Skin of body (tissue), 2 donors: ENCODE measurements around the gene ME3. TPM values are rescaled to one million over a fixed set of nuclear protein-coding genes. Genes with fewer than 3 reads are reported as not detected.

Experiments
- DNase-seq: peaks from one replicate; lab custom pipeline; 2025; lab: John Stamatoyannopoulos, UW
- total RNA-seq: library from RNA; depleted of rRNA; stranded (reverse); fragments of >200 nt; gene quantifications from one replicate; pipeline ENCODE4 v1.2.3, GENCODE V29; 2014

ME3 gene
- total RNA-seq, 1 donor from 2014 or later: 17.8 TPM

DNA sequence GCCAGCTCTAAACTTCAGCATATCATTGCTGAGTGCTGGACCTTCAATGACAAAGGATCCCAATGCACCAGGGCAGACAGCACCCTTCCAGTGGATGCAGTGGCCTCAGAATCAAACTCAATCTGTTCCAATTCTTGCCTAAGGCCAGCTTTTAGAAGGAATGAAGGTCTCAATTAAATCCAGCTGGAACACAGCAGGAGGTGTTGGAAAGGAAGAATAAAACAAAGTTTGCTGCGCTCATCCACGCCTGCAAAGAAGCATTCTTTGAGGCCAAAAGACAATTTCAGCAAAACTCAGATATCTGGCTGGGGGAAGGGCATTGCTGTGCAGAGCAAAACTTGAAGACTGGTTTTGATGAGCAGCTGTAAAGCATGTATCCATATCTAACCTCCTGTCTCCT is 177.1 kb downstream of the ME3 start:
- no peak for DNase-seq

DNA sequence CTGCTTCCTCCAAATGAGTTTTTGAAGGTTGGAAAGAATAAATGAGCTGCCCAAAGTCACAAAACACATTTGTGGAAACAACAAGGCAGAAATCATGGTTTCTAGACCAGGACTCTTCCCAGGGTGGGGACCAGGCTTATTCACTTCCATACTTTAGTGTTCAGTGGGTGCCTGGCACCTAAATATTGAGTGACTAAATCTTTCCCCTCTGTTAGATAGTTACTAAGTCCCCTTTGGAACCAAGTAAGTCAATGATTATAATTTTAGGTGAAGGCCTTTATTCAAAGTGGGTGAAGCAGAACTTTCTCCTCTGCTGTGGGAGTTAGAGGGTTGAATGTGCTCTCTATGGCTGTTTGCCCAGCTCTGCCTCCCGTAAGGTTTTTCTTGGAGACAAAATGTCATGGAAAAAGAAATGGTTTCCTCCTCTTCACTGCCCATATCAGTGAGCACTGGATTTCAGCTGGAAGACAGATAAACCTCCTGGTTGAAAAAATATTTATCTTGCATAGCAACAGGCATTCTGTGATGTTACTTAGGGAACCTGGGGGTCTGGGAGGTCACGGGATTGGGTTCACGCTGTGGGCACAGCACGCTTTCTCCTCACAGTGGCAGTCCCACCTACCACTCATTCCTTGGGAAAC is 179.9 kb downstream of the ME3 start:
- DNase-seq: no peak

DNA sequence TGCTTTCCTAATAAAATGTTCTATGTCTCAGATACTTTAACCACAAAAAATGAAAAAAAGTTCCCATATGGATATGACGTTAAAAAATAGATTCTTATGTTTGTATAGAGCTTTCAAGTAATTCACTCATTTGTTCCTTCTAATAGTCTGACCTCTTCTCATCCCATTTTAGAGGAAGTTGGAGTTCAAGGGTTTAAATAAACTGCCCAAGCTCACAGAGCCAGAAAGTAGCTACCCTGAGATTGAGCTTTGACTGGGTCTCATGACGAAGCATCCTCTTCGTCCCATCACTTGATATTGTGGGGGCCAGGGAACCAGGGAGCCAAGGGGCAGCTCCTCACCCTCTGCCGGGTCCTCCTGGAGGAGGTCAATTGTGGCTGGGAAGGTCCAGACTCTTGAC is 181.4 kb downstream of the ME3 start:
- no peak for DNase-seq

- DNase-seq: peak; percentile 58
Observed at GRCh38 chr11:86490582-86490981, 181.8 kb downstream of the ME3 start.

GRCh38 chr11:86489442-86489841 is 183.0 kb downstream of the ME3 start:
- DNase-seq: no peak

- DNase-seq: no peak
Observed at GRCh38 chr11:86488553-86488952, 183.9 kb downstream of the ME3 start.

DNA sequence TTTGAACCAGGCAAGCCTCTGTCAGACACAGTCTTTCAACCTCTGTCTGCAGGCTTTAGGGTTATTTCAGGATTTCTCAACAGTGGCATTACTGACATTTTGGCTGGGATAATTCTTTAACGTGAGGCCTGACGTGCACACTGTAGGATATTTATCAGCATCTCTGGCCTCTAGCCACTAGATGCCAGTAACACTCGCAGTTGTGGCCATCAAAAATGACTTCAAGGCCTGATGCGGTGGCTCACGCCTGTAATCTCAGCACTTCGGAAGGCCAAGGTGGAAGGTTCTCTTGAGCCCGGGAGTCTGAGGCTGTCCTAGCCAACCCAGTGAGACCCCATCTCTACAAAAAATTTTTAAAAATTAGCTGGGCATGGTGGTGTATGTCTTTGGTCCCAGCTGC is 184.7 kb downstream of the ME3 start:
- no peak for DNase-seq

DNA sequence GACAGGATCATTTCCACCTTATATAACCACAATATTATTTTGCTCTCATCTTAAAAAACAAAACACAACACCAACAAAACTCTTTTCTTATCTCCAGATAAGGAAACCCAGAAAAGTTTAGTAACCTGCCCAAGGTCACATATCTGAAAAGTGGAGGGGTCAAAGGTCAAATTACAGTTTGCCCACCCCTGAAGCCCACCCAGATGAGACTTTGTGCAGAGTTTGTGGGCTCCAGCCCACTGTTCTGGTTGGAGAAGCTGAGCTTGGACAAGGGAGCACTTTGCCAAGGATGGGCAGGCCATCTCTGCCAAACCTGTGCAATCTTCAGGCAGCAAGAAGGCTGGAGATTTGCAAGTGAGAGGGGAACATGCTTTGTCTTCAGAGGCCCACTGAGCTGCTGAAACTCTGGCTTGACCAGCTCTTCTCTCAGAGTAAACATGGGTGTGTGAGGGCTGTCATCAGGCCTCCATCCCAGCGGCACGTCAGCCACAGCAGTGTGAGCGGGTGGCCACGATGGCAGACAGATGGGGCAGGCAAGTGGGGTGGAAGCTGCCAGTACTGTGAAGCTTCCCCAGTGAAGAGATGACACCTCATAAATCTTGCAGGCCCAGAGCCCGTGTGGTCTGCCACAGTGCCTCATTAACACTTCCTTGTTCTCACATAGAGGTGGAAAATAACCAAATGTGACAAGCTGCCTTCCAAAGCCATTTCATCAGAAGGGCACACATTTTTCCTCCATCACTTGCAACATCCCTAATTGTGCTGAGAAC is 186.0 kb downstream of the ME3 start:
- DNase-seq: peak; percentile 64

DNA sequence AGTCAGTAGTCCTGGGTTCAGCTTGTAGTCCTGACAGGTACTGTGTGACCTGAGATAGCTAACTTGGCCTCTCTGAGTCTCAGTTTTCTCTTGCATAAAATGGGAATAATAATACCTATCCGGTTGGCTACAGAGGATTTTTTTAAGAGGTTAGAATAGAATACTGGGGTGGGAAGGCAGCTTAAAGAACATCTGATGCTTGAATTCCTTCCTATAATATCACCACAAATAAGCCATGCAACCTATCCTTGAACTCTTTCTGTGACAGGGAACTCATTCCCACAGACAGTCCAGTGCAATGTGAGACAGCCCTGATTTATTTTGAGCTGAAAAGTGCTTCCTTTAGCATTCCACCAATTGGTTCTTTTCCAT is 187.6 kb downstream of the ME3 start:
- no peak for DNase-seq

DNA sequence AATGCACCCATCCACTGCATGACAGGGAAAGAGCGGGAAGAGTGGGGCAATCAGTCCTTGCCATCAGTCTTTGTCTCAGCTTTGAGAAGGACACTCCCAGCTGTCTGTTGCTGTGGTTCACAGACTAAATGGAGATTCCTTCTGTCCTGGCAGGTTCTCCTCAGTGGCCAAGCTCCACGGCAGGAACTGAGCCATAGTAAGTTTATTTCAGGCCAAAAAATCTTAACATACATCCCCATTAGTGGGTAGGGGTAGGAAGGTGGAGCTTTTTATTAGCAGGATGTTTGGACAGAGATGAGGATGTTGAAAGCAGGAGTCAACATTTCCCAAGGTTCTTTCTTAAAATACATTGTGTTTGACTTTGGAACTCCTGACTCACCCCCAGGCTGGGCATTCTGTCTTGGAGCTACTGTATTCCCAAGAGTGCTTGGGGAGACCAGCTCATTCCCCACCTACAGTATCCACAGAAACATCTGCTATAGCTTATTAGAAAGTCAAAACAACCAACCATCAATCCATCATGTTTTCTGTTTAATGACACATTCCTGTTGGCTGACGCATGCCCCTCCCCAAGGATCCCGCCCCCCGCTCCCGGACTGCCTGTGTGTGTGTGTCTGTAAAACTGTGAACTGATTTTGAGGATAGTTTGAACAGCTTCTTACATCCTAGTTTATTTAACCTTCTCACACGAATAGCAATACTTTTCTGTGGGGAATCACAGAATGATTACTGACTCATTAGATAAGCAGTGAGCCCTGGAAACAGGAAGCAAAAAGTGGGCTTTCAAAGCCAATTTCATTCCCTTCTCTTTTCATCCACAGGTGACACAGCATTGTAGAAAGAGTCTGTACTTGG is 188.2 kb downstream of the ME3 start:
- peak; percentile 87 for DNase-seq

DNA sequence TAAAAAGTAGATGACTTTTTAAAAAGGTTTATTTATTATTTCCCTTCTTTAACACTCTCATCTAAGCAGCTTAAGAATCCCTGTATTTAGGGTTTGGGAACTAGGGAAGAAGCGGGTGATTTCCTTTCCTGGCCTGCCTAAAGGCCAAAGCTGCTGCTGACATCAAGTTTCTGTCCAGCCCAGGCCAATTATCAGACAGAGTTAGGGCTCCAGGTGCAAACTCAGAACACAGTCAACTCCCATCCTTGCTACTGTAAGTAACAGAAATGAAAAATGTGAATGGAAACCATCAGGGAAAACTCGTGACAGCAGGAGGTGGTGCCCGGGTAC is 188.8 kb downstream of the ME3 start:
- no peak for DNase-seq

DNA sequence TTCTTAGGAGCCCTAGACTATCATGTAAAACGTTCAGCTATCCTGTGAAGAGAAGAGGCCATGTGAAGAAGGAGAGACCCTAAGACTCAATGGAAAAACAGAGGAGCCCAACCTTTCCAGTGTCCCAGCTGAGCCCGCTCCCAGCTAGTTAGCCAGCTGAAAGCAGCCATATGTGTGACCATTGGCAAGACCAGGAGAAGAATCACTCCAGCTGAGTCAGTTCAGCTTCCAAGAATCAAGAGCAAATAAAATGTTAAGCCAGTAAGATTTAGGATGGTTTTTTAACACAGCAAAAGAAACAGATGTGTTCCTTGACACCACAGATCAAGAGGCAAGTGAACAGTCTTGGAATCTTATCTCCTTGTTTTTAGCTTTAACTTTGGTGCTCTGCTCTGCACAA is 189.7 kb downstream of the ME3 start:
- DNase-seq: no peak

GRCh38 chr11:86481399-86481798 is 191.0 kb downstream of the ME3 start:
- no peak for DNase-seq

DNA sequence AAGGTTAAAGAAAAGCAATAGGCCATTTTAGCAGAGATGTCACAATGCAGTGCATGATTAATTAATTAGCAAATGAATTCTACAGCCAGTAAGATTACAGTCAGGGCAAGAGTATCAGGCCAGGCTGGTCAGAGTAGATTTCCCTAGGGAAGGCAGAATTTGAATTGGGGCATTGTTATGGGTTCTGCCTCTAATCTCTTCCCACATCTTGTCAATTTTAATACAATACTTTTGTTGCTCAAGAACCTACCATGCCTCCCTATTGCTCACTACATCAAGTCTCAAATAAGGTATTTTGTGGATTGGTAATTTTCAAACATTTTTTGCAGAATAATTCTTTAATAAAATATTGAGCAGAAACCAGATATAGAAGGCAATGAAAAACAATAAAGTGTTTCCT is 194.1 kb downstream of the ME3 start:
- DNase-seq: no peak

DNA sequence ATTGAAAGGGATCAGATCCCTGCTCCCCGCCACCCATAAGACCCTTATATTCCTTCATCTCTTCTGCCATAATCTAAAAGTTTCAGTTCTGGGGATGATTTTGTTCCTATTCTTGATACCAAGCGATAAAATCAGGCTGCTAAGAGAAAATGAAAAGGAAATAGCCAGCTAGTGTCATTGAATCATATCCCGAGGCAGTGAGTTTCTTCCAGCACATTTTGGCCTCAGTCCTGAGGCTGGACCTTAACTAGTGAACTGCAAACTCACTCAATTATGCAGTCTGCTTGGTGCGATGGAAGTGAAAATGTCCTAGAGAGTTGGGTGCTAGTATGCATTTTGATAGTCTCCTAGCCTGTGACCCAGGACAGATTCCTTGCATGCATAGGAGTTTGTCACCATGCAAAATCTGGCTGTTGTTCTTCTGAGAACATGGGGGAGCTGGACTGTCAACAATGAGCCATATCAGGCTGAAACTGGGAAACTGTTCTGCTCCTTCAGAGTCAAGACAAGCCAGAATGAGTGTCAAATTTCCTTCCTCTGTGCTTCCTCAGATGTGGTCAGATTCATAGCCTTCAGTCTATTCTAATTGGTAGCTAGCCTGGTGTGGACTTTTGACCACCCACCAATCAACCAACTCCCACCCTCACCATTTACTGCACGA is 194.8 kb downstream of the ME3 start:
- no peak for DNase-seq

GRCh38 chr11:86476109-86476861 is 196.1 kb downstream of the ME3 start:
- no peak for DNase-seq

DNA sequence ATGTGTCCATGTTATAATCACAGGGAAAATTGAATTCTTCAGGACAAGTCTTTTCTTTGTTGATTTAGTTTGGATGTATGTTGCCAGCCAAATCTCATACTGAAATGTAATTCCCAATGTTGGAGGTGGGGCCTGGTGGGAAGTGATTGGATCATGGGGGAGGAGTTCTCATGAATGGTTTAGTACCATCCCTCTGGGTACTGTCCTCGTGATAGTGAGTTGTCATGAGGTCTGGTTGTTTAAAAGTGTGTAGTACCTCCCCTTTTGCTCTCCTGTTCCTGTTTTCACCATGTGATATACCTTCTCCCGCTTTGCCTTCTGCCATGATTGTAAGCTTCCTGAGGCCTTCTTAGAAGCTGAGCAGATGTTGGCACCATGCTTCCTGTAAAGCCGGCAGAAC is 197.4 kb downstream of the ME3 start:
- no peak for DNase-seq

DNA sequence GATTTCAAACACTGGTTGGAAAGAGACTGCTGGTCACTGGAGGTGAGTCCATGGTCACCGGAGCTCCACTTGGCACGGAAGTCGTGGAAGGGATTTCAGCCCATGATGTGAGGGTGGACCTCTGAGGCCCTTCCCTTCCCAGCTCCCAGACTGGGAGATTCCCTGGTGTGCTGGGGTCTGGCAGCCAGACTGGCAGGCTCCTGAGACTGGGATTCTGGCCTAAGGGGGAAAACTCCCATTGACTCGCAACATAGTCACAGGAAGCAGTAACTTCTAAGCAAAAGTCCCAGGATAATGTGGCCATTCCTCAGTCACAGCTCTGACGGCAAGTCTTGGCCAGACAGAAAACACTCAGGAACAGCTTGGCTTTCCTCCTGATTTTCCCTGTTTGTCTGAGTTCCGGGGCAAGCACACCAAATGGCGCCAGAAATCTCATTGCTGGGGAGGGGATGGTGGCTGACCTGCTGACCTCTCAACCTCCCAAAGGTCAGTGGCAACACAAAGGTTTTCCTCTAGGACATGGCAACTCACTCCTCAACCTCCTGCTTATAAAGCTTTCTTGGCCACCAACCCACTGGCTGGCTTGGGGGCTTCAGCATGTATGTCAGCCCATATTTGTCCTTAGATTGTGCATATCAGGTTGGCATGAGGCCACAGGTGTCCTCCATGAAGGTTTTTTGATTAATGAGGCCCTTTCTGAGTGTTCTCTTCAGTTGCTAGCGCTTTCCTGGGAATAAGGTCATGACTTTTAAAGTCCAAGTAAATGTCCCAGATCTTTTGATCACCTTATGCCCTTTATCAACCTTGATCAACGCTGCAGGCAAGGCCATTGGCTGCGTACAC is 198.2 kb downstream of the ME3 start:
- no peak for DNase-seq

DNA sequence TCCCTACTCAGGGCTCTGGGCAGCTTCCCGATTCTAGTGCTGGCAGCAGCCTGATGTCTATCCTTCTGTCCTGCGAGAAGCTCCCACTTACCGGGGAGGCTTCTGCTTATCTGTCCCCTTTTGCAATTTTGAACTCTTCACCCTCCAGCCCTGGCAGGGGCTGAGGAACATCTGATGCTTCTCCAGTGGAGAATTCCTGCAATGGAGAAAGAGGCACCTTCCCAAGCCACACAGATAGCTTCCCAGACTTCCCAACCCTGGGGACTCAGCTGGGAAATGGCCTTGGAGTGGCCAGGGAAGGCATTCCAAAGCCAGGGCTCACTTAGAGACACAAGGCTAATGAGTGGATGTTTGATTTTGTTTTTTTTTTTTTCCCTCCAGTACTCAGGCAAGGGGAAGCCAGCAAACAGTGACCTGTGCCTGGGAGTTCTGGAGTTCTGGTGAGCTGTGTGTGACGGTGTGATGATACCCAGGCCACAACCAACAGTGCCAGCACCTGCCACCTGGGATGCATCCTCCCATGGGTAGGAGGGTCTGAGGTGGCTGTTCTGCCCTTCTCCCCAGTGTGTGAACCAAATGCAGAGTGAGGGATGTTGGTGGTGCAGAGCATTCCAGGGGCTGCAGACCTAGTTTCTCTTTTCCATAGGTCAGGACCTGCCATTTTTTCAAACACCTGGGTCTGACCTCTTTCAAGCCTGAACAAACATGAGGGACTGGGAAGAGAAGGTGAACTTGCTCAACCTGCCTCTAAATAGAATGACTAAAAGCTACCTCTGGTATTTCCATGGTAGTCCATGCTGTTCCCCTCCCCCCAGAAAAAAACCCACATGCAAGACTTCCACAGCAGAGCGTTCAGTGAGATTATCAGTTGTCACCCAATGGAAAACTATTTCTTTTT is 202.7 kb downstream of the ME3 start:
- no peak for DNase-seq
